ENCODE results near the gene GNG8. TPM values are rescaled to one million over a fixed set of nuclear protein-coding genes. Genes with fewer than 3 reads are reported as not detected.

Gene GNG8
- total and polyA plus RNA-seq, 8 donors = 5.8 to 16.0 (median 8.9) TPM; not detected in 2

GRCh38 chr19:46587861-46588260 lies 48.1 kb downstream of the GNG8 start:
- H3K27ac ChIP-seq = no peak overlapping the region
- intact Hi-C loops (cut with DNase I) = no loop called here
- no peaks in the 10 kb centered on the region for H3K36me3 ChIP-seq
- no peak for TF ChIP-seq CTCF (IDR thresholded peaks at IDR 0.05)
- no peak overlapping the region for H3K4me3 ChIP-seq
- DNase-seq = no peak
- no peaks in the 10 kb centered on the region for H3K27me3 ChIP-seq
- peaks cover 0 to 4% of the 10 kb centered on the region in 2 donors for H3K4me1 ChIP-seq
- H3K9me3 ChIP-seq = no peaks in the 10 kb centered on the region
- no peak for ATAC-seq

- no peak for DNase-seq
- Histone ChIP-seq H3K36me3 (no peaks in the 10 kb centered on the region), H3K4me3 (no peak overlapping the region), H3K4me1 (no peaks in the 10 kb centered on the region), H3K9me3 (no peaks in the 10 kb centered on the region), H3K27me3 (no peaks in the 10 kb centered on the region), H3K27ac (no peak overlapping the region)
- no peak for ATAC-seq
- no peak for TF ChIP-seq CTCF (IDR thresholded peaks at IDR 0.05)
- intact Hi-C loops (cut with DNase I) = no loop called here
Measured at GRCh38 chr19:46586294-46586693, 49.7 kb downstream of the GNG8 start.

GRCh38 chr19:46585539-46585938 lies 50.5 kb downstream of the GNG8 start:
- Histone ChIP-seq H3K4me1 (no peaks in the 10 kb centered on the region), H3K36me3 (no peaks in the 10 kb centered on the region), H3K4me3 (no peak overlapping the region), H3K27me3 (no peaks in the 10 kb centered on the region), H3K27ac (no peak overlapping the region), H3K9me3 (no peaks in the 10 kb centered on the region)
- intact Hi-C loops (cut with DNase I) = no loop called here
- DNase-seq = no peak
- TF ChIP-seq CTCF (IDR thresholded peaks at IDR 0.05) = no peak
- ATAC-seq = no peak

Other genes starting within 250 kb of the GNG8 start
- 10 to 100 TPM; 11.8 to 15.5 TPM for gene CCDC8, start 222.6 kb downstream of the GNG8 start, total RNA-seq
- 10 to 100 TPM; 41.1 to 59.7 (median 51.6) TPM for gene CCDC8, start 222.6 kb downstream of the GNG8 start, polyA plus RNA-seq (ENCODE audit: insufficient read length in 6 of 6)
- under 1 TPM; 0.09 to 0.16 TPM for gene PNMA8C, start 207.3 kb downstream of the GNG8 start, total RNA-seq
- 1 to 10 TPM in 1 of 6 donors, under 1 TPM in 5; 0.24 to 1.5 (median 0.54) TPM for gene PNMA8C, start 207.3 kb downstream of the GNG8 start, polyA plus RNA-seq (ENCODE audit: insufficient read length in 6 of 6)
- 1 to 10 TPM; 1.5 to 3.8 TPM for gene PNMA8A, start 164.6 kb downstream of the GNG8 start, total RNA-seq
- 10 to 100 TPM; 12.7 to 17.2 (median 14.2) TPM for gene PNMA8A, start 164.6 kb downstream of the GNG8 start, polyA plus RNA-seq (ENCODE audit: insufficient read length in 6 of 6)
- gene PNMA8B, start 140.3 kb downstream of the GNG8 start, total RNA-seq = 1 to 10 TPM; 1.4 to 2.1 TPM
- 1 to 10 TPM; 3.5 to 5.2 (median 4.4) TPM for gene PNMA8B, start 140.3 kb downstream of the GNG8 start, polyA plus RNA-seq (ENCODE audit: insufficient read length in 6 of 6)
- gene CALM3, start 34.9 kb downstream of the GNG8 start, total RNA-seq = 100 to 1,000 TPM; 178 to 225 TPM
- gene CALM3, start 34.9 kb downstream of the GNG8 start, polyA plus RNA-seq (ENCODE audit: insufficient read length in 6 of 6) = 100 to 1,000 TPM; 337 to 478 (median 359) TPM
- 10 to 100 TPM in 1 of 2 donors, 1 to 10 TPM in 1; 9.8 to 12.1 TPM for gene PTGIR, start 11.1 kb downstream of the GNG8 start, total RNA-seq
- 10 to 100 TPM in 4 of 6 donors, 1 to 10 TPM in 2; 9.2 to 14.1 (median 12.0) TPM for gene PTGIR, start 11.1 kb downstream of the GNG8 start, polyA plus RNA-seq (ENCODE audit: insufficient read length in 6 of 6)
- 10 to 100 TPM in 1 of 2 donors, 1 to 10 TPM in 1; 6.6 to 15.0 TPM for gene DACT3, start 25.0 kb upstream of the GNG8 start, total RNA-seq
- 10 to 100 TPM; 37.6 to 53.4 (median 45.4) TPM for gene DACT3, start 25.0 kb upstream of the GNG8 start, polyA plus RNA-seq (ENCODE audit: insufficient read length in 6 of 6)
- gene PRKD2, start 80.9 kb upstream of the GNG8 start, total RNA-seq = 10 to 100 TPM; 37.8 to 48.5 TPM
- 10 to 100 TPM; 51.3 to 61.4 (median 55.7) TPM for gene PRKD2, start 80.9 kb upstream of the GNG8 start, polyA plus RNA-seq (ENCODE audit: insufficient read length in 6 of 6)
- gene FKRP, start 109.9 kb upstream of the GNG8 start, total RNA-seq = 10 to 100 TPM; 18.8 to 20.9 TPM
- 10 to 100 TPM; 19.8 to 29.6 (median 25.4) TPM for gene FKRP, start 109.9 kb upstream of the GNG8 start, polyA plus RNA-seq (ENCODE audit: insufficient read length in 6 of 6)
- 10 to 100 TPM; 54.2 to 73.4 TPM for gene STRN4, start 110.2 kb upstream of the GNG8 start, total RNA-seq
- 10 to 100 TPM; 70.5 to 97.9 (median 81.3) TPM for gene STRN4, start 110.2 kb upstream of the GNG8 start, polyA plus RNA-seq (ENCODE audit: insufficient read length in 6 of 6)
- gene SLC1A5, start 152.4 kb upstream of the GNG8 start, total RNA-seq = 100 to 1,000 TPM in 1 of 2 donors, 10 to 100 TPM in 1; 79.9 to 172 TPM
- 10 to 100 TPM; 67.2 to 92.5 (median 81.5) TPM for gene SLC1A5, start 152.4 kb upstream of the GNG8 start, polyA plus RNA-seq (ENCODE audit: insufficient read length in 6 of 6)
- gene AP2S1, start 214.6 kb upstream of the GNG8 start, total RNA-seq = 100 to 1,000 TPM; 152 to 163 TPM
- gene AP2S1, start 214.6 kb upstream of the GNG8 start, polyA plus RNA-seq (ENCODE audit: insufficient read length in 6 of 6) = 100 to 1,000 TPM in 4 of 6 donors, 10 to 100 TPM in 2; 92.3 to 116 (median 106) TPM
- 10 to 100 TPM; 52.6 to 53.4 TPM for gene ARHGAP35, start 224.8 kb upstream of the GNG8 start, total RNA-seq
- gene ARHGAP35, start 224.8 kb upstream of the GNG8 start, polyA plus RNA-seq (ENCODE audit: insufficient read length in 6 of 6) = 10 to 100 TPM; 35.2 to 54.6 (median 47.5) TPM